HL-60/S4 (cell line): Measurements from ENCODE around the gene FIGN.

Experiments used
- in situ Hi-C: fragments of 300-500 bp; cut with MboI; formaldehyde crosslinking; loops from 2 replicates; pipeline ENCODE4 v1.14.3; 2022; ENCODE audit warnings: low sequenced_read_pairs

FIGN gene

DNA sequence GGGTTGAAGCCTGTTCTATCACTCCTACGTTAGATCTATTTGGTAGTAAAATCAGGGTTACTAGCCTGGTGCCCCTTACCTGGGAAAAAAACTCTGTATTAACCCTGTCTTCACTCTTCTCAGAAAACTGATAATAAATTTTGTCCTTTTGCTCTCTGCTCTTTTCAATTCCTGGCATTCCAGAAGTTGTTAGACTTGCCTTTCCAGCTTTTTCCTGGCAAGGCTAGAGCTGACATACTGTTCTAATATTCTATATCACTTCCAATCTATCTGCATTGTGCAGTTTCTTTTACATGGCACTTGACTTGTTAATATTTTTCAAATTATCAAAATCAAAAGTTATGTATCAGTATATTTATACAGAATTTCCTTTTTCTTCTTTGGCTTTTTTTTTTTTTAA lies 162.2 kb downstream of the FIGN start:
- in situ Hi-C loops, result no loop called here

DNA sequence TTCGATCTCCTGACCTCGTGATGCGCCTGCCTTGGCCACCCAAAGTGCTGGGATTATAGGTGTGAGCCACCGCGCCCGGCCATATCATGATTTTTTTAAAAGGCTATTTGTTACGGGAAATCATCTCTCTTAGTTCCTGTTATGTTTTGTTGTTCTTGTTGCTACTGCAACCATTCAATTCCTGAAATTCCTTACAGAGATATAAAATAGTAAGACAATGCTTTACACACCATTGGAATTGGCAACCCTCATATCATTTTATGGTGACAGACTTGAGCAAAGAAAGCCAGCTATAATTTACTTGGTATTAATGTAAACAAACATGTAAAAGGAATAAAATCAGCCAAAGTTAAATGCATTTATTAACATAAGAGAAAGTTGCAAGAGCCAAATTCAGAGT lies 163.0 kb downstream of the FIGN start:
- in situ Hi-C loops, result no loop called here

DNA sequence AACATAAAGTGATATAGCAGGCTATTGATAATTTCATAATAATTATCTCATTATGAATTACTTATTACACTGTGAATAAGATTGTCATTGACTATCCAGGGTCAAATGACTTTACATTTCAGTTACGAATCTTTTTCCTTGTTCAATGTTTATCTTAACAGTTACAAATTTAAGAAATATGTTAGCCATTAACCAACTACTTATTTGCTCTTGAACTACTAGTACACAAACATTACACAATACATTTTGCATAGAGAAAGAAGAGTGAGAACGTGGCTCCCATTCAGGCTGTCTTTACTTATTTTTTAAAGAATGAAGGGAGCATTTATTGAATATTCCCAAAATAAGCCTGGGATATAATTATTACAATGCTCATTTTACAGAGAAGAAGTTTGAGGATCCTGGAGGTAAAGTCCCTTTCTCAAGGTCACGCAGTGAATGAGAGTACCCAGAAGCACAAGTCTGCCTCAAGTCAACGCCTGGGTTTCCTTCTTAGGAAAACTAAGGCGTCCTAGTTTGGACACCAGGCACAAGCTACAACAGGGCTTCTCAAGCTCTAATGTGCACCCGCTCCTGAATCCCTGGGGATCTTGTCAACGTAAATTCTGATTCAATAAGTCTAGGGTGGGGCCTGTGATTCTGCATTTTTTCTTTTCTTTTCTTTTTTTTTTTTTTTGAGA lies 164.2 kb downstream of the FIGN start:
- in situ Hi-C loops, result no loop called here

DNA sequence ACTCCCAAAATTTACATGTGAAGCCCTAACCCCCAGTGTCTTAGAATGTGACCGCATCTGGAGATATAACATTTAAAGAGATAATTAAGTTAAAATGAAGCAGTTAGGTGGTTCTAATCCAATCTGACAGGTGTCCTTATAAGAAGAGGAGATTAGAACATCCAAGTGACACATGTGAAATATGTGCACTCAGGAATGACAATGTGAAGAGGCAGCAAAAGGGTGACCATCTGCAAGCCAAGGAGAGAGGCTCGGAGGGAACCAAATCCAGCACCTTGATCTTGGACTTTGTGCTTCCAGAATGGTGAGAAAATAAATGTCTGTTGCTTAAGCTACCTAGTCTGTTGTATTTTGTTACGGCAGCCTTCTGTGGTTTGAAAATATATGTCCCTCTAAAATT lies 165.4 kb downstream of the FIGN start:
- in situ Hi-C loops, result no loop called here

DNA sequence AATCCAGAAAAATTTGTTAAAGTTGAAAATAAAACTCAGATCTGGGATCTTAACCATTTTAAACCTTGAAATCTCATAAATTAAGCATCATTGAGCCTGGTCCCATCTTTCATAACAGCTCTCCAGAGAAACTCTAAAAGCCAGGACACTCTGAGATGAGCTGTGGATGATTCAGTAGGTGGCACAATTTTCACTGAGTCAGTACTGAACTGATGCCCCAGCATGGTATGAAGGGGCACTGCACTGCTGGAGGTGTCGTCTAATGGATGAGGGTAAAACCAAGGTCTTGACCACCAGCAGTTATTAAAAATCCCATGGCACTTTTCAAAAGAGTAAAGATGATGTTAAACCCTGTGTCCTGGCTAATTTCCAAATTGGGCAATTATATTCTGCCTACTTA lies 170.6 kb downstream of the FIGN start:
- in situ Hi-C loops, result no loop called here

DNA sequence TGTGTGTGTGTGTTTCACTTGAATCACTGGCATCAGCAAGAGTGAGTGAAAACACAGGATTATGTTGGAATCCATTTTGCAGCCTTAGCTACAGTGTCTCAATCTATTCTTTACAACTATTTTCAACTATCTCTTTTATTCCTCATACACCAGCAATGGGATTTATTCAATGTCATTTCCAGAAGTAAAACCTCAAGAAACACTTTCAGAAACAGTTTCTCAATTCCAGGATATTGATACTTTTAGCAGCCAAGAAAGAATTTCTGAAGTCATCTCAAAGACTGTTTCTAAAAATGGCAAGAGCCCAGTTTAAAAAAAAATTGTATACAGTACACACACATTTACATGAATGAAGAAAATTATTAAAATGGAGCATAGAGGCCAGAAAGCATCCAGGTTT lies 171.6 kb downstream of the FIGN start:
- in situ Hi-C loops, result no loop called here

DNA sequence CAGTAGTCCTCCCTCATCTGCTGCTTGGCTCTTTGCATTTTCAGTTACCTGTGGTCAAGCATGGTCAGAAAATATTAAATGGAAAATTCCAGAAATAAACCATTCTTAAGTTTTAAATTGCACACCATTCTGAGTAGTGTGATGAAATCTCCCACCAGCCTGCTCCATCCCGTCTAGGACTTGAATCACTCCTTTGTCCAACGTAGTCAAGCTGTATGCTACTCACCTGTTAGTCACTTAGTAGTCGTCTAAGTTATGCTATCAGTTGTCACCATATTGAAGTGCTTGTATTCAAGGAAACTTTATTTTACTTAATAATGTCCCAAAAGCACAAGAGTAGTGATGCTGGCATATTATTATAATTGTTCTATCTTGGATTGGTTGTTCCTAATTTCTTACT lies 172.5 kb downstream of the FIGN start:
- in situ Hi-C loops, result no loop called here

DNA sequence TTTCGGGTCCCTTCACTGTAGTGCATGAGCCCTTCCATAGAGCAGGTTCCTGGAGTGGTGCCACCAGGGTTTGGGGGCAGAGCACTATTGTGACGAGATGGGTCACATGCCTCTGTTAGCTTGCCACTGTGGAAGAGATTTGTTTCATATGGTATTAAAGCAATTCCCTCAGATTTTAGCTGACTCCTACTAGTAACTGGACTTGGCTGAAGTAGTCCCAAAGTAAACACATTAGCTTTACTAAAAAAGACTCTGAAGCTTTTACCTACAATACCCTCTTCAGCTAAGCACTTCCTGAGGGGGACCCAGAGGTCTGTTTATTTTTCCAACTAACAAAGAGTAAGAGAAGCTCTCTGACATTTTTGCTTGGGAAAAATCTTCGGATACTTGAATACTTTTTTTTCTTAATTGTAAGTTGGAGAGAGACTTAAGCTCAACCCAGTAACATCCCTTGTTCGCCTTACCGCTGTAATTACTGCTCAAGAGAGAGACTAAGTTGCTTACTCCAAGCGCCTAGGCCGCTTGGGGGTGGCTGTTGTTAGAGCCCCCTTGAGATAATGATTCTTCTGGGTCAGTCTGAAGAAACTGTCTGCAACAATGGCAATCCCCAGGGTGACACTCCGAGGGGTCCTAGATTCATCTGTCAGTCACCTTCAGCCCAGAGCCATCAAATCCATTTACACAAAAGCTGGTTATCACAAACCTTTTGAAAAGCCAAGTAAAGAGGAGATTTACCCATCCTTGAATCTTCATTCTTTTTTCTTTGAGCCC lies 177.4 kb downstream of the FIGN start:
- in situ Hi-C loops, result no loop called here

DNA sequence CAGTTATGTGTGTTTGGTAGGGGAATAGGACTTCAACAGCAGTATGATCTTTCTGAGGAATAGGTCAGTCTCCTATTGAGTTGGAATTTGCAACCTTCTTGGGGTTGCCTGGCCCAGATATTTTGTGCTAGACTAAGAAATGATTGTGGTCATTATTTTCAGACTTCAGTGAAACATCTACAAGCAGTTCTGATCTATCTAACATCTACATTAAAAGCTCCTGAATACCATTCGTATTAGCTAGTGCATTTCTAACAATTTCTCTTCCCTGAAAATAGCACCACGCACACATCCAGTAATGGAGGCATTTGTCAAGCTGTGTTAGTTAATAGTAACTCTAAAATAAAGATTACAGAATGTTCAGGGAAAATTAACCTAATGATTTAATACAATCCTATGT lies 179.3 kb downstream of the FIGN start:
- in situ Hi-C loops, result no loop called here

DNA sequence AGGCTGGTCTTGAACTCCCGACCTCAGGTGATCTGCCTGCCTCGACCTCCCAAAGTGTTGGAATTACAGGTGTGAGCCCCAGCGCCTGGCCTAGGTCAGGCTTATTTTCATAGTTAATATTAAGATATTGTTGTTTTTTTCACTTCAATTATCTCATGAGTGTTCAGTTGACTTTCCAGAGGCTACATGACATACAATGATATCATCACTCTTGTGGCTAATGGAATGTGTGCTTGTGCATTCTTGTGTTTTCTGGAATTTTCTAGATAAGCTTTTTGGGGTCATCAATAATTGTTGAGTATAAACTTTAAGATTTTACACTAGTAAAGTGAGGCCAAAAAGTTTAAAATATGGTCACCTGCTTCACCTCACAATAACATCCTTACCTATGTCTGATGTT lies 180.9 kb downstream of the FIGN start:
- in situ Hi-C loops, result no loop called here

DNA sequence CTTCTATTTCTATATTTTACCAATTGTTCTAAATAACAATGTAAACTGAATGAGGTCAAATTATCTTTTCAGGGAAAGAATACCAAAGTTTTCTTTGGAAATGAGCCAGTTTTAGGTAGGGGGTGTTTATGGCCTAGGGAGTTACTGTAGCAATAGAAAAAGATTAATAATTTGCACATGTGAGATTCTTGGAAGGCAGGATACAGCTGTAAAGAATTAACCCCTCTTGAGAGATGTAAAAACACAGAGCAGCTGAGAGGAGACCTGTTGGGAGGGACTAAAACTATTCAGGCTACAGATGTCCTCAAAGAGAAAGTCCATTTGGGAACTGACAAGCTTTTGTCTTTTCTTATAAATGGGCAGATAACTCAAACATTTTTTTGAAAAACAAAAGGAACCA lies 182.2 kb downstream of the FIGN start:
- in situ Hi-C loops, result no loop called here

DNA sequence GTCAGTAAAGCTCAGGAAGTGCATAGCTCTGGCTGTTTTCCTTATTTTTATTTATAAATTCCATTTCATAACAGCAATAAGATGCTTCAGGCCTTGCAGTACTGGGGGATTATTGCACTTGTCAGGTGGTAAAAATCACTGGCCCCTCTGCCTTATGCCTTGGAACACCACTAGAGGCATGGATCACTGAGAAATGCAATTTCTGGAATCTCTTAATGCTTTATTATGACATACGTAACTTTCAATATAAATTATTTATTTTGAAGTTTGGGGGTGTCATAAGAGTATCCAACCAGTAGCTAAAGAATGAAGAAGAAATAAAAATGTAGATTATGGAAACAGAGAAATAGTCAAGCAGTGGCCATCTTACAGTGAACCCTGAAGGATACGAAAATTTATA lies 183.1 kb downstream of the FIGN start:
- in situ Hi-C loops, result no loop called here

DNA sequence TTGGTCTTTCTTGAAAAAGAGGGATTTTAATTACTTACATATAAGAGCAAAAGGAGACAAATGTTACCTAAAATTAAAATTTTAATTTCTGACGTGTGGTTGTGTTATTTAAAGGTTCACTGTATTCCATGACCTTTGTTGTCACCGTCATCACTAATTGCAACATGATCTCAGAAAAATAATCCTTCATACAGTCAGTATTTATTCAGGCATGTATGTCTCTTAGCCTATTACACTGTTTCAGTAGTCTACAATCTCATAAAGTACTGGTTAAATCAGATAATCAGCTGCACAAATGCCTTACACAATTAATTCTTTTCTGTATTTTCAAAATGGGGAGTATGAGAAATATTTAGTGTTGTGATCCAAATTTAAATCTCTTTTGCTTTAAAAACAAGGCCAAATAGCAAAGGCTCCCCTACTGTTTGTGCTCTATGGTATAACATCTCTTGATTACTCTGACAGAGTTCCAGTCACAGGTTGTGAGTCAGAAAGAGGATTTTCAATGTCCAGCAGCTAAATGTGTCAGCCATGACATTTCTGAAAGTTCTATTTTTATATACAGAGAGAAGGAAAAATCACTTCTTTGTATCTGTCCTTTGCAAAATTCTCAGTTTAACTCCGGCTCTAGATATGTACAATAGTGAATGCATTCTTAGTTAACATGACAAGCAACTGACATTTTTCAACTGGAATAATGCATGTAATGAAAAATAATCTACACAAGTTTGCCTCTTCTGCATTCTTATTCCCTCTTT lies 184.0 kb downstream of the FIGN start:
- in situ Hi-C loops, result no loop called here

DNA sequence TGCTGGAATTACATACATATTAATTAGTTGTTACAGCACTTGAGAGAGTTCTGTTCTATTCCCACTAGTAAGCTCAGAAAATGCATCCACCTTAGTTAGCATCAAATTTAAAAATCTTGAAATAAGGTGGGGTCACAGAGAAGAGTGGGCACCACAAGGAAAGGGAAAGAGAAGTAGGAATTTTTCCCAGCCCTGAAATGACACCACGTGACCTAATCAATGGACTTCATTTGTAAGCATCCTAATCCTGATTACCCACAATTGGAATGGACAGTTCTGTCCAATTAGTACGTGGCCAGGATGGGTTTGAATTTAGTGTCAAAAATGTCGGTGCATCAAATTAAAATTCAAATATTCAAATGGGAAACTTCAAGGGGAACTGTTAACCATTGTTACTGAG lies 186.8 kb downstream of the FIGN start:
- in situ Hi-C loops, result no loop called here
